Measurements from ENCODE around the gene TENT5C.
A peak's percentile ranks its signal among the peaks of the same experiment; 100 is the strongest.

TENT5C gene

DNA sequence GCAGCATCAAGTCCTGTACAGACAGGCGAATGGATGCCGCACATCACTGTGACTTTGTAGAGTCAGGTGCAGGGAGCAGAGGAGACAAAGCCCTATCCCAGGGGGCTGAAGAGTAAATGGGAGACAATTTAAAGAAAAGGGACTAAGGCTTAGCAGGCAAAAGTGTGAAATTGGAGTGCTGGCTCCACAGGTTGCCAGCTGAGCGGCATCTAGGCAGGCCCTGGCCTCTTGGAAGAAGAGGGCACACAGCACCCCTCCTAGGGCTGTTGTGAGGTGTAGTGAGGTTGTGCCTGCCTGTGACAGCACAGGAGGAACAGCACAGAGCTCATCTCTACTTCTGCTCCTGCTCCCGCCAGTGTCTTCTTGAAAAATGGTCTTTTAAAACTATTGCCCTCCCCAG lies 47.3 kb downstream of the TENT5C start:
- no peak for TF ChIP-seq CTCF (IDR thresholded peaks at IDR 0.05; ENCODE audit: control insufficient read depth, extremely low read depth, insufficient read depth)
- DNase-seq (ENCODE audit: low read depth) = no peak
- H3K4me3 ChIP-seq (ENCODE audit: low read depth, low read length) = no peak overlapping the region

GRCh38 chr1:117653732-117654492 lies 48.1 kb downstream of the TENT5C start:
- TF ChIP-seq CTCF (IDR thresholded peaks at IDR 0.05; ENCODE audit: control insufficient read depth, extremely low read depth, insufficient read depth) = no peak
- H3K4me3 ChIP-seq (ENCODE audit: low read depth, low read length) = no peak overlapping the region
- DNase-seq (ENCODE audit: low read depth) = no peak

DNA sequence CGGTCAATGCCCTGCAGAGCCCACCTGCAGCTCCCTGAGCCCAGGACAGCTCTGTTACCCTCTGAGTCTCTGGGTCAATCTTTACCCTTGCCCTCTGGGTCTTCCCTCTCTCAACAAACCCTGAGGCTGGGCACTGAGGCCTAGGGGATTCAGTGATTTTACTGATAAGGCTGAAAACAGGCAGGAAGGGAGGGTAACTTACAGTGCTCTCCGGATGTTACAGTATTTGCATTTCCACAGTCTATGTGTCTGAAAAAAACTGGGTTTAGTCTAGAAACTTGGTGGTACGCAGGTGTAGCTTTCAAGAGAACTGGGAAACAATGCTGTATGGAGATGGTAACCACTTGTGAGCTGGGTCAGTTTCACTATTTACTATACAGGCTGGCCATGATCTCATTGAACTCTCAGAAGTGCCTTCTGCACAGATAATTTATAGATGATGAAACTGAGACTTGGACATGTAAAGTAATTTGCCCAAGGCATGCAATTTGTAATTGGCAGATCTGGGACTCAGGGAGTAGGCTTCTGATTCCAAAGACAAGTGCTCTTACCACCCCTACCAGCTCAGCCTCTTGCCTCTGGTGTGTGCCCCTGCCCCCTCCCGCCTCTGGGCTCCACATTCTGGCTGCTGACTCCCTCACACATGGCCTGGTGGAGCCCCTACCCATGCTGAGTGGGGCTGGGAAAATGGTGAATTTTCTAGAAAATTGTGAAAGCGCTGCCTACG lies 48.8 kb downstream of the TENT5C start:
- no peak overlapping the region for H3K4me3 ChIP-seq (ENCODE audit: low read depth, low read length)
- TF ChIP-seq CTCF (IDR thresholded peaks at IDR 0.05; ENCODE audit: control insufficient read depth, extremely low read depth, insufficient read depth) = no peak
- DNase-seq (ENCODE audit: low read depth) = no peak

DNA sequence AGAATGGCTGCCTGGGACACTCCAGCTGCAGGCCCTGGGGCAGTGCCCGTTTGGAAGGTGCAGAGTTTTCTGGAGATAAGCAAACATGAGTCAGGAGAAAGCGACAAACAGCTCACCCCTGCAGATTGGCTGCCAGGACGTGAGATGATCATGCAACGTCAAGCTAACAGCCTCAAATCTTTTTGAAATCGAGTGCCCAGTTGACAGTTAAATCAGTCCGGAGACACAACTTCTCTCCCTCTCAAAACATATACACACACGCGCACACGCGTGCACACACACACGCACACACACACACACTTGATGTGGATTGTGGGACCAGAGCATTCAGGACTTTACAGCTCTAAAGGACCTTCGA lies 49.4 kb downstream of the TENT5C start:
- peak; percentile 39 for DNase-seq (ENCODE audit: low read depth)
- no peak for TF ChIP-seq CTCF (IDR thresholded peaks at IDR 0.05; ENCODE audit: control insufficient read depth, extremely low read depth, insufficient read depth)
- H3K4me3 ChIP-seq (ENCODE audit: low read depth, low read length) = no peak overlapping the region

- DNase-seq (ENCODE audit: low read depth) = no peak
- no peak overlapping the region for H3K4me3 ChIP-seq (ENCODE audit: low read depth, low read length)
- no peak for TF ChIP-seq CTCF (IDR thresholded peaks at IDR 0.05; ENCODE audit: control insufficient read depth, extremely low read depth, insufficient read depth)
Measured at GRCh38 chr1:117656202-117656641, 50.4 kb downstream of the TENT5C start.

DNA sequence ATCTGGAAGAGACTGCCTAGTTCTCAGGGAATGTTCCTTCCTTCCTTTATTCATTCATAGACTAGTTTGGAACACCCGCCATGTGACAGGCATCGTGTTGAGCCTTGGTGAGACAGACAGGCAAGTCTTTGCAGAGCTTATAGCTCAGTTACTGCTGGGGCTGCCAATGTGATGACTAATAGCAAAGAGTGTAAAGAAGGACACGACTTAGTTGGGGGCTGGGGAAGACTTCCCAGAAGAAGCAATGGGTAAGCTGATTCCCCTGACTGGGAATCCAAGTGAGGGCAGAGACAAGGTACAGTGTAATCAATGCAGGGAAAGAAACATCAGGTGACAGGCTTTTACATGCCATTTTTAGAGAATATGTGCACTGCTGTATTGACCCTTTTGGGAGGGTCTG lies 51.2 kb downstream of the TENT5C start:
- H3K4me3 ChIP-seq (ENCODE audit: low read depth, low read length) = no peak overlapping the region
- no peak for TF ChIP-seq CTCF (IDR thresholded peaks at IDR 0.05; ENCODE audit: control insufficient read depth, extremely low read depth, insufficient read depth)
- no peak for DNase-seq (ENCODE audit: low read depth)
